Vagina (tissue), 2 donors: ENCODE measurements around the gene MEIOB.

Experiments used
- POLR2A ChIP-seq, 2 donors: fragments of 450-650 bp; IDR thresholded peaks; one replicate each; pipeline ENCODE4 v1.6.1; 2017; ENCODE audit warnings: antibody characterized with exemption in 2 of 2, mild to moderate bottlenecking in 2 of 2, moderate library complexity in 2 of 2
- POLR2AphosphoS5 ChIP-seq, 2 donors: sonication (generic); formaldehyde crosslinking; IDR thresholded peaks; one replicate each; pipeline ENCODE4 v1.9.0; 2017; ENCODE audit warnings: antibody characterized with exemption in 2 of 2, mild to moderate bottlenecking in 2 of 2, low read depth in 1 of 2; ENCODE audit not compliant: insufficient read depth in 1 of 2
- TF ChIP-seq, protein P1 (sequence below), 3 experiments: fragments of 450-650 bp in 2 of 3; fragments of 200-600 bp in 1 of 3; sonication (generic) in 1 of 3; IDR thresholded peaks; one replicate each; pipeline ENCODE4 v1.5.1; 2017 to 2019; ENCODE audit warnings: antibody characterized with exemption in 3 of 3, mild to moderate bottlenecking in 2 of 3, moderate library complexity in 2 of 3

DNA sequence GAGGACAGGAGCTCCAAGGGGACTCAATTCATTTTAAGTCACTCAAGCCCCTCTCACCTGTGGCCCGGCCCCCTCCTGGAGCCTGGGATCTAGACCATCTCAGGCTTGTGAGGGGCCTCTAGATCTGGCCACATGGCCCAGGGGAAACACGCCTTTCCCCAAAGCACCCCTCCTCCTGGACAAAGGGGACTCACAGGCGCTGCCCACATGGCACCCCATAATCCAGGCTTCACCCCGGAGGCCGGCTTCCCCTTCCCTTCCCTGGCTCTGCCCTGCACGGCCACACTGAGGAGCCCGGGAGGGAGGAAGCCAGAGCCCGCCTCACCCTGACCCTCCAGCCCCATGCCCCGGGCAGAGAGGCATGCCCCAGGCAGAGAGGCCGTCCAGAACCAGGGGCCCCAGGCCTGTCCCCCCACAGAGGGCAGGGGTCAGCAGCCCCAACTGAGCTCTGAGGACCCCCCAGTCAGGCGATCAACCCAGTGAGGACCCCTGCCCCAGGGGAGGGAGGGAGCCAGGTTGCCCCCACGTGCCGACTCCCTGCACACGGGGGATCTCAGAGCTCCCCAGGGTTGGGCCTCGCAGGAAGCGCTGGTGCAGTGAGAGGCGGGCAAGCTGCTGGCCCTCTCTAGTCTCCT, 35.4 kb upstream of the MEIOB start:
- TF ChIP-seq, protein P1, sequence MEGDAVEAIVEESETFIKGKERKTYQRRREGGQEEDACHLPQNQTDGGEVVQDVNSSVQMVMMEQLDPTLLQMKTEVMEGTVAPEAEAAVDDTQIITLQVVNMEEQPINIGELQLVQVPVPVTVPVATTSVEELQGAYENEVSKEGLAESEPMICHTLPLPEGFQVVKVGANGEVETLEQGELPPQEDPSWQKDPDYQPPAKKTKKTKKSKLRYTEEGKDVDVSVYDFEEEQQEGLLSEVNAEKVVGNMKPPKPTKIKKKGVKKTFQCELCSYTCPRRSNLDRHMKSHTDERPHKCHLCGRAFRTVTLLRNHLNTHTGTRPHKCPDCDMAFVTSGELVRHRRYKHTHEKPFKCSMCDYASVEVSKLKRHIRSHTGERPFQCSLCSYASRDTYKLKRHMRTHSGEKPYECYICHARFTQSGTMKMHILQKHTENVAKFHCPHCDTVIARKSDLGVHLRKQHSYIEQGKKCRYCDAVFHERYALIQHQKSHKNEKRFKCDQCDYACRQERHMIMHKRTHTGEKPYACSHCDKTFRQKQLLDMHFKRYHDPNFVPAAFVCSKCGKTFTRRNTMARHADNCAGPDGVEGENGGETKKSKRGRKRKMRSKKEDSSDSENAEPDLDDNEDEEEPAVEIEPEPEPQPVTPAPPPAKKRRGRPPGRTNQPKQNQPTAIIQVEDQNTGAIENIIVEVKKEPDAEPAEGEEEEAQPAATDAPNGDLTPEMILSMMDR (IDR thresholded peaks at IDR 0.05): no peak
- TF ChIP-seq POLR2A (IDR thresholded peaks at IDR 0.05) (no peak), POLR2AphosphoS5 (IDR thresholded peaks at IDR 0.05; ENCODE audit: insufficient read depth in 1 of 2, low read depth in 1 of 2) (no peak)
